ENCODE results near the gene TNNT1.

GRCh38 chr19:55160986-55161365 lies 12.0 kb upstream of the TNNT1 start:
- no peak for TF ChIP-seq POLR2A (IDR thresholded peaks at IDR 0.05; ENCODE audit: low read depth, low read length)
- TF ChIP-seq, protein P1, sequence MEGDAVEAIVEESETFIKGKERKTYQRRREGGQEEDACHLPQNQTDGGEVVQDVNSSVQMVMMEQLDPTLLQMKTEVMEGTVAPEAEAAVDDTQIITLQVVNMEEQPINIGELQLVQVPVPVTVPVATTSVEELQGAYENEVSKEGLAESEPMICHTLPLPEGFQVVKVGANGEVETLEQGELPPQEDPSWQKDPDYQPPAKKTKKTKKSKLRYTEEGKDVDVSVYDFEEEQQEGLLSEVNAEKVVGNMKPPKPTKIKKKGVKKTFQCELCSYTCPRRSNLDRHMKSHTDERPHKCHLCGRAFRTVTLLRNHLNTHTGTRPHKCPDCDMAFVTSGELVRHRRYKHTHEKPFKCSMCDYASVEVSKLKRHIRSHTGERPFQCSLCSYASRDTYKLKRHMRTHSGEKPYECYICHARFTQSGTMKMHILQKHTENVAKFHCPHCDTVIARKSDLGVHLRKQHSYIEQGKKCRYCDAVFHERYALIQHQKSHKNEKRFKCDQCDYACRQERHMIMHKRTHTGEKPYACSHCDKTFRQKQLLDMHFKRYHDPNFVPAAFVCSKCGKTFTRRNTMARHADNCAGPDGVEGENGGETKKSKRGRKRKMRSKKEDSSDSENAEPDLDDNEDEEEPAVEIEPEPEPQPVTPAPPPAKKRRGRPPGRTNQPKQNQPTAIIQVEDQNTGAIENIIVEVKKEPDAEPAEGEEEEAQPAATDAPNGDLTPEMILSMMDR (IDR thresholded peaks at IDR 0.05; ENCODE audit: extremely low read depth in 1 of 2, insufficient read depth in 1 of 2, low read depth in 1 of 2, low read length in 2 of 2): no peak
- TF ChIP-seq FOS (IDR thresholded peaks at IDR 0.05; ENCODE audit: borderline replicate concordance, insufficient read depth, low read length): no peak
